Measurements from ENCODE around the gene LRFN2.

The LRFN2 gene

GRCh38 chr6:40406175-40406574 lies 181.0 kb downstream of the LRFN2 start:
- DNase-seq, result no peak

- no peak for DNase-seq
Measured at GRCh38 chr6:40400738-40401137, 186.4 kb downstream of the LRFN2 start.

GRCh38 chr6:40399888-40400457 lies 187.2 kb downstream of the LRFN2 start:
- DNase-seq, result no peak

- DNase-seq, result peak in 2 of 51 donors; percentile 5 to 23
Measured at GRCh38 chr6:40398810-40399477, 188.2 kb downstream of the LRFN2 start.

GRCh38 chr6:40398034-40398691 lies 189.0 kb downstream of the LRFN2 start:
- no peak for DNase-seq

GRCh38 chr6:40397287-40398033 lies 189.7 kb downstream of the LRFN2 start:
- DNase-seq, result no peak

- DNase-seq, result no peak
Measured at GRCh38 chr6:40395698-40396076, 191.5 kb downstream of the LRFN2 start.

GRCh38 chr6:40395066-40395697 lies 192.0 kb downstream of the LRFN2 start:
- no peak for DNase-seq

GRCh38 chr6:40394381-40394780 lies 192.8 kb downstream of the LRFN2 start:
- no peak for DNase-seq

GRCh38 chr6:40393641-40394040 lies 193.5 kb downstream of the LRFN2 start:
- no peak for DNase-seq

GRCh38 chr6:40392589-40392988 lies 194.6 kb downstream of the LRFN2 start:
- DNase-seq, result no peak

- DNase-seq, result no peak
Measured at GRCh38 chr6:40391851-40392517, 195.2 kb downstream of the LRFN2 start.

GRCh38 chr6:40391086-40391485 lies 196.1 kb downstream of the LRFN2 start:
- no peak for DNase-seq

- DNase-seq, result no peak
Measured at GRCh38 chr6:40390144-40390800, 196.9 kb downstream of the LRFN2 start.

GRCh38 chr6:40389254-40389653 lies 197.9 kb downstream of the LRFN2 start:
- no peak for DNase-seq

GRCh38 chr6:40387871-40388264 lies 199.3 kb downstream of the LRFN2 start:
- DNase-seq, result no peak

- DNase-seq, result no peak
Measured at GRCh38 chr6:40387127-40387870, 199.9 kb downstream of the LRFN2 start.

- no peak for DNase-seq
Measured at GRCh38 chr6:40386200-40386599, 201.0 kb downstream of the LRFN2 start.

- DNase-seq, result no peak
Measured at GRCh38 chr6:40383348-40384115, 203.6 kb downstream of the LRFN2 start.
